ENCODE data around the gene DCC.

GRCh38 chr18:53004798-53005197 lies 664.8 kb downstream of the DCC start:
- no peak for TF ChIP-seq POLR2A (IDR thresholded peaks at IDR 0.05)
- no peak for TF ChIP-seq CTCF (IDR thresholded peaks at IDR 0.05)

Data from tibial nerve (tissue), 3 donors.